ENCODE results near the gene ZNG1A.

- no peak for TF ChIP-seq GATA2 (IDR thresholded peaks at IDR 0.05; ENCODE audit: low read depth, low read length)
- TF ChIP-seq GATA3 (IDR thresholded peaks at IDR 0.05; ENCODE audit: low read depth, low read length), result no peak
These were observed 44.3 kb upstream of the ZNG1A start for GRCh38 chr9:223152-223551.

Measured in SH-SY5Y (cell line).